SK-N-SH treated with all-trans-retinoic acid at 6 μM for 48 hours (cell line): ENCODE results near the gene HGFAC.

Experiments
- ATAC-seq: fragments of 200-7000 bp; cut with Tn5 transposase; 3 replicates; pipeline ENCODE4 v1.9.1; 2020; ENCODE audit warnings: mild to moderate bottlenecking, moderate library complexity
- ARNTL ChIP-seq: fragments of 450-650 bp; formaldehyde crosslinking; IDR thresholded peaks from 2 replicates; pipeline ENCODE4 v1.5.0; 2020; ENCODE audit warnings: low read depth, mild to moderate bottlenecking, moderate library complexity, borderline replicate concordance
- BACH2 ChIP-seq: fragments of 250-450 bp; sonication (Bioruptor Pico); IDR thresholded peaks from 2 replicates; pipeline ENCODE4 v1.9.0; 2021; ENCODE audit warnings: mild to moderate bottlenecking, borderline replicate concordance
- CREB5 ChIP-seq: fragments of 250-450 bp; sonication (Bioruptor Pico); IDR thresholded peaks from 2 replicates; pipeline ENCODE4 v1.5.1; 2020; ENCODE audit warnings: low read depth, mild to moderate bottlenecking, moderate library complexity
- CSDC2 ChIP-seq: fragments of 250-450 bp; sonication (Bioruptor Pico); IDR thresholded peaks from 2 replicates; pipeline ENCODE4 v1.5.0; 2020; ENCODE audit warnings: mild to moderate bottlenecking, moderate library complexity
- CSRNP3 ChIP-seq: fragments of 250-450 bp; sonication (Bioruptor Pico); IDR thresholded peaks from 2 replicates; pipeline ENCODE4 v1.5.1; 2021; ENCODE audit warnings: mild to moderate bottlenecking, moderate library complexity
- ESRRG ChIP-seq: fragments of 250-450 bp; sonication (Bioruptor Pico); IDR thresholded peaks from 2 replicates; pipeline ENCODE4 v1.6.1; 2021; ENCODE audit warnings: mild to moderate bottlenecking
- GLIS3 ChIP-seq: fragments of 250-450 bp; sonication (Bioruptor Pico); IDR thresholded peaks from 2 replicates; pipeline ENCODE4 v1.5.0; 2020; ENCODE audit warnings: mild to moderate bottlenecking, moderate library complexity
- ISL1 ChIP-seq: fragments of 250-450 bp; sonication (Bioruptor Pico); IDR thresholded peaks from 2 replicates; pipeline ENCODE4 v2.1.2; 2022; ENCODE audit warnings: mild to moderate bottlenecking, moderate library complexity
- PATZ1 ChIP-seq: fragments of 250-450 bp; sonication (Bioruptor Pico); IDR thresholded peaks from 2 replicates; pipeline ENCODE4 v1.8.0; 2020; ENCODE audit warnings: mild to moderate bottlenecking, moderate library complexity, borderline replicate concordance
- POU6F1 ChIP-seq: fragments of 250-450 bp; sonication (Bioruptor Pico); IDR thresholded peaks from 2 replicates; pipeline ENCODE4 v1.8.0; 2021; ENCODE audit warnings: low read depth, mild to moderate bottlenecking, moderate library complexity, borderline replicate concordance
- PPARA ChIP-seq: fragments of 250-450 bp; sonication (Bioruptor Pico); IDR thresholded peaks from 2 replicates; pipeline ENCODE4 v1.5.0; 2020; ENCODE audit warnings: mild to moderate bottlenecking, borderline replicate concordance
- RARB ChIP-seq: fragments of 250-450 bp; sonication (Bioruptor Pico); IDR thresholded peaks from 2 replicates; pipeline ENCODE4 v1.8.0; 2021; ENCODE audit warnings: mild to moderate bottlenecking, moderate library complexity
- SNAI2 ChIP-seq: fragments of 250-450 bp; sonication (Bioruptor Pico); IDR thresholded peaks from 2 replicates; pipeline ENCODE4 v1.5.0; 2020; ENCODE audit warnings: mild to moderate bottlenecking, moderate library complexity
- TCF4 ChIP-seq: fragments of 250-450 bp; sonication (Bioruptor Pico); IDR thresholded peaks from 2 replicates; pipeline ENCODE4 v1.8.0; 2021; ENCODE audit warnings: mild to moderate bottlenecking, moderate library complexity, borderline replicate concordance
- TOX ChIP-seq: fragments of 250-450 bp; sonication (Bioruptor Pico); IDR thresholded peaks from 2 replicates; pipeline ENCODE4 v1.8.0; 2021; ENCODE audit warnings: mild to moderate bottlenecking, moderate library complexity, borderline replicate concordance
- ZC3H10 ChIP-seq: fragments of 250-450 bp; sonication (Bioruptor Pico); IDR thresholded peaks from 2 replicates; pipeline ENCODE4 v1.5.1; 2021; ENCODE audit warnings: mild to moderate bottlenecking, moderate library complexity
- ZFP3 ChIP-seq: fragments of 250-450 bp; sonication (Bioruptor Pico); IDR thresholded peaks from 2 replicates; pipeline ENCODE4 v1.5.0; 2020; ENCODE audit warnings: mild to moderate bottlenecking, moderate library complexity
- ZFP30 ChIP-seq: fragments of 450-650 bp; formaldehyde crosslinking; IDR thresholded peaks from 2 replicates; pipeline ENCODE4 v1.5.0; 2022; ENCODE audit warnings: mild to moderate bottlenecking, moderate library complexity
- ZNF565 ChIP-seq: fragments of 450-650 bp; formaldehyde crosslinking; conservative IDR thresholded peaks from 2 replicates; pipeline ENCODE4 v1.5.0; 2020; ENCODE audit warnings: low read depth, mild to moderate bottlenecking, moderate library complexity
- ZNF70 ChIP-seq: fragments of 450-650 bp; formaldehyde crosslinking; IDR thresholded peaks from 2 replicates; pipeline ENCODE4 v1.5.0; 2020; ENCODE audit warnings: mild to moderate bottlenecking, moderate library complexity
- ZNF8 ChIP-seq: fragments of 450-650 bp; formaldehyde crosslinking; IDR thresholded peaks from 2 replicates; pipeline ENCODE4 v1.5.0; 2020; ENCODE audit warnings: mild to moderate bottlenecking, moderate library complexity

Gene HGFAC

GRCh38 chr4:3420606-3420955, 21.2 kb upstream of the HGFAC start (continued):
- no peak for TF ChIP-seq CSRNP3 (CRISPR knock-in tag)

GRCh38 chr4:3420956-3421355, 20.8 kb upstream of the HGFAC start:
- ATAC-seq, result no peak
- TF ChIP-seq CREB5 (CRISPR knock-in tag), result no peak
- TF ChIP-seq TOX (CRISPR knock-in tag), result no peak
- TF ChIP-seq BACH2, result no peak
- no peak for TF ChIP-seq TCF4 (CRISPR knock-in tag)
- no peak for TF ChIP-seq CSDC2
- TF ChIP-seq ZNF565 (CRISPR knock-in tag), result no peak
- TF ChIP-seq ARNTL (CRISPR knock-in tag), result no peak
- TF ChIP-seq ZNF8, result no peak
- TF ChIP-seq PPARA, result no peak
- TF ChIP-seq ZFP3, result no peak
- no peak for TF ChIP-seq CSRNP3 (CRISPR knock-in tag)
- TF ChIP-seq ZNF70 (CRISPR knock-in tag), result no peak

GRCh38 chr4:3421470-3421869, 20.3 kb upstream of the HGFAC start:
- TF ChIP-seq BACH2, result no peak
- no peak for ATAC-seq

GRCh38 chr4:3422241-3422801, 19.4 kb upstream of the HGFAC start:
- no peak for ATAC-seq
- TF ChIP-seq ESRRG (no peak), ARNTL (CRISPR knock-in tag) (no peak), SNAI2 (no peak), ZFP30 (CRISPR knock-in tag) (no peak), ZFP3 (no peak)

GRCh38 chr4:3422808-3423297, 18.9 kb upstream of the HGFAC start:
- ATAC-seq, result no peak
- no peak for TF ChIP-seq ZNF70 (CRISPR knock-in tag)
- no peak for TF ChIP-seq TCF4 (CRISPR knock-in tag)
- no peak for TF ChIP-seq ZC3H10 (CRISPR knock-in tag)
- no peak for TF ChIP-seq ARNTL (CRISPR knock-in tag)
- no peak for TF ChIP-seq PPARA
- no peak for TF ChIP-seq BACH2
- TF ChIP-seq PATZ1 (CRISPR knock-in tag), result no peak
- TF ChIP-seq SNAI2, result no peak

- ATAC-seq, result no peak
- TF ChIP-seq ARNTL (CRISPR knock-in tag) (no peak), PPARA (no peak), ISL1 (CRISPR knock-in tag) (no peak), ZNF8 (no peak), CSDC2 (no peak), PATZ1 (CRISPR knock-in tag) (no peak), GLIS3 (no peak), ESRRG (no peak), RARB (CRISPR knock-in tag) (no peak), SNAI2 (no peak), ZNF565 (CRISPR knock-in tag) (no peak), ZFP3 (no peak), POU6F1 (CRISPR knock-in tag) (no peak), TCF4 (CRISPR knock-in tag) (no peak), ZFP30 (CRISPR knock-in tag) (no peak), TOX (CRISPR knock-in tag) (no peak), ZNF70 (CRISPR knock-in tag) (no peak)
- TF ChIP-seq, all 23 proteins: peak for 0
Measured at GRCh38 chr4:3423406-3423805, 18.4 kb upstream of the HGFAC start.
